ENCODE measurements around the gene SNRNP48.
A peak's percentile ranks its signal among the peaks of the same experiment; 100 is the strongest.

Gene SNRNP48

GRCh38 chr6:7593229-7593628, 3.2 kb downstream of the SNRNP48 start:
- Histone ChIP-seq H3K27ac (ENCODE audit: low read length) (no peak overlapping the region), H2AFZ (ENCODE audit: low read depth, low read length) (no peak overlapping the region), H3K4me2 (ENCODE audit: low read length) (no peak overlapping the region), H3K36me3 (replicated peaks; ENCODE audit: low read depth, low read length) (peaks cover 10% of the 10 kb centered on the region), H3K79me2 (ENCODE audit: low read length) (peaks cover 30% of the 10 kb centered on the region), H3K9ac (ENCODE audit: low read length) (no peak overlapping the region), H3K9me3 (ENCODE audit: insufficient read depth, low read length) (no peaks in the 10 kb centered on the region), H3K4me3 (ENCODE audit: low read length) (no peak overlapping the region), H3K4me1 (ENCODE audit: low read length) (peaks cover 8% of the 10 kb centered on the region), H3K27me3 (ENCODE audit: low read depth, low read length) (no peaks in the 10 kb centered on the region), H4K20me1 (ENCODE audit: insufficient read depth, low read length) (no peaks in the 10 kb centered on the region; the same call in 1 of the 2 replicates)
- TF ChIP-seq EZH2phosphoT487 (IDR thresholded peaks at IDR 0.05; ENCODE audit: low read depth), result no peak
- TF ChIP-seq CTCF (IDR thresholded peaks at IDR 0.05; ENCODE audit: low read depth, low read length), result no peak

- Histone ChIP-seq H3K4me3 (ENCODE audit: low read length) (no peak overlapping the region), H3K27ac (ENCODE audit: low read length) (no peak overlapping the region), H3K27me3 (ENCODE audit: low read depth, low read length) (no peaks in the 10 kb centered on the region), H4K20me1 (ENCODE audit: insufficient read depth, low read length) (no peaks in the 10 kb centered on the region; the same call in 1 of the 2 replicates), H3K36me3 (replicated peaks; ENCODE audit: low read depth, low read length) (peaks cover 17% of the 10 kb centered on the region), H3K9ac (ENCODE audit: low read length) (no peak overlapping the region), H2AFZ (ENCODE audit: low read depth, low read length) (no peak overlapping the region), H3K4me2 (ENCODE audit: low read length) (no peak overlapping the region), H3K4me1 (ENCODE audit: low read length) (peaks cover 5% of the 10 kb centered on the region), H3K9me3 (ENCODE audit: insufficient read depth, low read length) (no peaks in the 10 kb centered on the region), H3K79me2 (ENCODE audit: low read length) (peaks cover 30% of the 10 kb centered on the region)
- no peak for TF ChIP-seq EZH2phosphoT487 (IDR thresholded peaks at IDR 0.05; ENCODE audit: low read depth)
Observed at GRCh38 chr6:7594579-7595125, 4.7 kb downstream of the SNRNP48 start.

GRCh38 chr6:7604003-7604402, 14.0 kb downstream of the SNRNP48 start:
- H3K4me3 ChIP-seq (ENCODE audit: low read length), result no peak overlapping the region
- H2AFZ ChIP-seq (ENCODE audit: low read depth, low read length), result no peak overlapping the region
- no peaks in the 10 kb centered on the region for H3K9me3 ChIP-seq (ENCODE audit: insufficient read depth, low read length)
- peaks cover 44% of the 10 kb centered on the region for H3K36me3 ChIP-seq (replicated peaks; ENCODE audit: low read depth, low read length)
- H3K4me2 ChIP-seq (ENCODE audit: low read length), result peak overlapping the region; percentile 48
- H3K9ac ChIP-seq (ENCODE audit: low read length), result no peak overlapping the region
- peaks cover 17% of the 10 kb centered on the region for H3K4me1 ChIP-seq (ENCODE audit: low read length)
- H3K79me2 ChIP-seq (ENCODE audit: low read length), result no peaks in the 10 kb centered on the region
- peaks cover 7% of the 10 kb centered on the region for H4K20me1 ChIP-seq (ENCODE audit: insufficient read depth, low read length)
- TF ChIP-seq CTCF (IDR thresholded peaks at IDR 0.05; ENCODE audit: low read depth, low read length) (no peak), EZH2phosphoT487 (IDR thresholded peaks at IDR 0.05; ENCODE audit: low read depth) (no peak)
- no peaks in the 10 kb centered on the region for H3K27me3 ChIP-seq (ENCODE audit: low read depth, low read length)
- peak overlapping the region; percentile 51 for H3K27ac ChIP-seq (ENCODE audit: low read length)

GRCh38 chr6:7604506-7604905, 14.5 kb downstream of the SNRNP48 start:
- H3K79me2 ChIP-seq (ENCODE audit: low read length), result no peaks in the 10 kb centered on the region
- no peak overlapping the region for H2AFZ ChIP-seq (ENCODE audit: low read depth, low read length)
- no peaks in the 10 kb centered on the region for H3K27me3 ChIP-seq (ENCODE audit: low read depth, low read length)
- H3K9ac ChIP-seq (ENCODE audit: low read length), result no peak overlapping the region
- H3K9me3 ChIP-seq (ENCODE audit: insufficient read depth, low read length), result no peaks in the 10 kb centered on the region
- peaks cover 17% of the 10 kb centered on the region for H3K4me1 ChIP-seq (ENCODE audit: low read length)
- peaks cover 7% of the 10 kb centered on the region for H4K20me1 ChIP-seq (ENCODE audit: insufficient read depth, low read length)
- H3K36me3 ChIP-seq (replicated peaks; ENCODE audit: low read depth, low read length), result peaks cover 41% of the 10 kb centered on the region
- no peak overlapping the region for H3K4me3 ChIP-seq (ENCODE audit: low read length)
- peak overlapping the region; percentile 48 for H3K4me2 ChIP-seq (ENCODE audit: low read length)
- H3K27ac ChIP-seq (ENCODE audit: low read length), result peak overlapping the region; percentile 51
- TF ChIP-seq EZH2phosphoT487 (IDR thresholded peaks at IDR 0.05; ENCODE audit: low read depth) (no peak), CTCF (IDR thresholded peaks at IDR 0.05; ENCODE audit: low read depth, low read length) (no peak)

All from OCI-LY3 (cell line).